PC-3 (cell line): ENCODE results near the gene CYTH3.

Experiments
- CTCF ChIP-seq: fragments of 300-600 bp; sonication (generic); conservative IDR thresholded peaks from 2 replicates; pipeline ENCODE4 v1.5.1; 2017; ENCODE audit warnings: antibody characterized with exemption, low read depth, mild to moderate bottlenecking, low read length
- EZH2phosphoT487 ChIP-seq: fragments of 300-600 bp; sonication (generic); IDR thresholded peaks from 2 replicates; pipeline ENCODE4 v1.6.1; 2018; ENCODE audit warnings: mild to moderate bottlenecking, antibody characterized with exemption, low read length, borderline replicate concordance

GRCh38 chr7:6244021-6244420, 28.4 kb downstream of the CYTH3 start:
- TF ChIP-seq CTCF, result no peak
- TF ChIP-seq EZH2phosphoT487, result no peak
